Right atrium auricular region (tissue), 2 donors: ENCODE measurements around the gene ADAT2. TPM values are rescaled to one million over a fixed set of nuclear protein-coding genes. Genes with fewer than 3 reads are reported as not detected.
"Not testable (repeated sequence)": the region's sequence is repeated elsewhere in the genome, so short reads cannot be mapped to it uniquely, and the experiment has no call there.

Experiments used
- DNase-seq: peaks from one replicate; pipeline ENCODE4 v3.0.0-alpha.2; 2019; ENCODE audit warnings: low spot score
- H3K27ac ChIP-seq, 2 donors: fragments of 200-600 bp; sonication (generic); 1 replicate in 1 of 2; 2 replicates in 1 of 2; pipeline ENCODE4 v1.5.1; 2016 to 2019
- H3K27me3 ChIP-seq, 2 donors: fragments of 200-600 bp; sonication (generic); one replicate each; pipeline versions ENCODE4 v1.5.1 to v1.6.0; 2017 to 2019
- H3K36me3 ChIP-seq: fragments of 200-600 bp; sonication (generic); one replicate; pipeline ENCODE4 v1.5.1; 2016
- H3K4me1 ChIP-seq, 2 donors: fragments of 200-600 bp; sonication (generic); one replicate each; pipeline versions ENCODE4 v1.5.1 to v1.6.0; 2017 to 2019
- H3K4me3 ChIP-seq, 2 donors: fragments of 200-600 bp; sonication (generic); 1 replicate in 1 of 2; 2 replicates in 1 of 2; pipeline ENCODE4 v1.5.1; 2017 to 2019; ENCODE audit warnings: mild to moderate bottlenecking in 1 of 2, moderate library complexity in 1 of 2
- H3K9me3 ChIP-seq, 2 donors: fragments of 200-600 bp; sonication (generic); one replicate each; pipeline ENCODE4 v1.5.1; 2019
- CTCF ChIP-seq, 2 donors: fragments of 200-600 bp; sonication (generic); IDR thresholded peaks; one replicate each; pipeline ENCODE4 v1.5.1; 2019; ENCODE audit warnings: antibody characterized with exemption in 2 of 2
- total RNA-seq, 2 donors: library from RNA; depleted of rRNA; stranded (reverse); fragments of >200 nt; gene quantifications; one replicate each; pipeline ENCODE4 v1.1.0, GENCODE V29; 2016

Gene ADAT2
- total RNA-seq, 2 donors from 2014 or later: 1.0 to 2.2 TPM

- Histone ChIP-seq H3K27me3 (no peaks in the 10 kb centered on the region), H3K27ac (no peak overlapping the region), H3K4me1 (peaks cover 0 to 21% of the 10 kb centered on the region in 2 donors), H3K9me3 (no peaks in the 10 kb centered on the region), H3K4me3 (peak overlapping the region; percentile 70 to 78), H3K36me3 (no peaks in the 10 kb centered on the region)
- no peak for DNase-seq
- TF ChIP-seq CTCF (IDR thresholded peaks at IDR 0.05): no peak
Observed at GRCh38 chr6:143449082-143449713, 1.3 kb downstream of the ADAT2 start.

GRCh38 chr6:143447865-143448264 is 2.6 kb downstream of the ADAT2 start:
- not testable (repeated sequence) for DNase-seq, H3K9me3 ChIP-seq, H3K27me3 ChIP-seq, H3K27ac ChIP-seq, H3K4me3 ChIP-seq, H3K36me3 ChIP-seq
- H3K4me1 ChIP-seq: peaks cover 0 to 21% of the 10 kb centered on the region in 2 donors

GRCh38 chr6:143443096-143443495 is 7.4 kb downstream of the ADAT2 start:
- H3K9me3 ChIP-seq: no peaks in the 10 kb centered on the region
- no peaks in the 10 kb centered on the region for H3K36me3 ChIP-seq
- TF ChIP-seq CTCF (IDR thresholded peaks at IDR 0.05): no peak
- H3K4me3 ChIP-seq: no peak overlapping the region
- no peak for DNase-seq
- H3K4me1 ChIP-seq: no peaks in the 10 kb centered on the region
- H3K27ac ChIP-seq: no peak overlapping the region
- H3K27me3 ChIP-seq: no peaks in the 10 kb centered on the region

- Histone ChIP-seq H3K4me3 (no peak overlapping the region), H3K36me3 (no peaks in the 10 kb centered on the region), H3K27me3 (no peaks in the 10 kb centered on the region), H3K4me1 (no peaks in the 10 kb centered on the region), H3K9me3 (no peaks in the 10 kb centered on the region), H3K27ac (no peak overlapping the region)
- DNase-seq: no peak
- TF ChIP-seq CTCF (IDR thresholded peaks at IDR 0.05): no peak
Observed at GRCh38 chr6:143441680-143442545, 8.6 kb downstream of the ADAT2 start.

GRCh38 chr6:143441010-143441409 is 9.5 kb downstream of the ADAT2 start:
- Histone ChIP-seq H3K27me3 (no peaks in the 10 kb centered on the region), H3K9me3 (no peaks in the 10 kb centered on the region), H3K4me1 (no peaks in the 10 kb centered on the region), H3K4me3 (no peak overlapping the region), H3K27ac (no peak overlapping the region), H3K36me3 (no peaks in the 10 kb centered on the region)
- DNase-seq: no peak
- no peak for TF ChIP-seq CTCF (IDR thresholded peaks at IDR 0.05)

GRCh38 chr6:143432588-143432987 is 17.9 kb downstream of the ADAT2 start:
- H3K36me3 ChIP-seq: no peaks in the 10 kb centered on the region
- TF ChIP-seq CTCF (IDR thresholded peaks at IDR 0.05): no peak
- H3K27ac ChIP-seq: no peak overlapping the region
- H3K9me3 ChIP-seq: no peaks in the 10 kb centered on the region
- no peaks in the 10 kb centered on the region for H3K4me1 ChIP-seq
- no peak for DNase-seq
- H3K4me3 ChIP-seq: no peak overlapping the region
- no peaks in the 10 kb centered on the region for H3K27me3 ChIP-seq
